Measurements from ENCODE around the gene BAAT. TPM values are rescaled to one million over a fixed set of nuclear protein-coding genes. Genes with fewer than 3 reads are reported as not detected.

The BAAT gene
- polyA plus RNA-seq, 1 experiment: not detected

- H3K4me3 ChIP-seq (ENCODE audit: low read depth, low read length): no peak overlapping the region
- no peak for DNase-seq (ENCODE audit: low read depth, low spot score)
- H3K27me3 ChIP-seq (ENCODE audit: control insufficient read depth, insufficient read depth, low read length): no peaks in the 10 kb centered on the region
- ChIA-PET POLR2A (no interaction called here), CTCF (no interaction called here)
- no peaks in the 10 kb centered on the region for H3K9me3 ChIP-seq (ENCODE audit: control insufficient read depth, insufficient read depth, low read length)
- no peak for TF ChIP-seq CTCF (IDR thresholded peaks at IDR 0.05; ENCODE audit: low read depth, low read length)
- no peak overlapping the region for H3K27ac ChIP-seq (ENCODE audit: low read depth, low read length)
Measured at GRCh38 chr9:101393135-101393534, 8.3 kb upstream of the BAAT start.

- H3K4me3 ChIP-seq (ENCODE audit: low read depth, low read length): no peak overlapping the region
- DNase-seq (ENCODE audit: low read depth, low spot score): no peak
- TF ChIP-seq CTCF (IDR thresholded peaks at IDR 0.05; ENCODE audit: low read depth, low read length): peak; percentile 48
- H3K27me3 ChIP-seq (ENCODE audit: control insufficient read depth, insufficient read depth, low read length): no peaks in the 10 kb centered on the region
- POLR2A ChIA-PET: interaction anchor here (1.7 kb wide), 1 partner anchor 10 kb away, joined by 5 read pairs; the partner anchor contains the start of genes MRPL50 and ZNF189
- CTCF ChIA-PET: interaction anchor here (0.6 to 2.9 kb wide), 16 partner anchors 7 to 1110 kb away, joined by 3 to 31 read pairs (median 4); partner anchors contain the start of genes MRPL50 and ZNF189
- H3K27ac ChIP-seq (ENCODE audit: low read depth, low read length): no peak overlapping the region
- peaks cover 2% of the 10 kb centered on the region; the same call in 1 of the 2 replicates for H3K9me3 ChIP-seq (ENCODE audit: control insufficient read depth, insufficient read depth, low read length)
Measured at GRCh38 chr9:101388507-101388993, 3.7 kb upstream of the BAAT start.

GRCh38 chr9:101387871-101388506 lies 3.2 kb upstream of the BAAT start:
- CTCF ChIA-PET: interaction anchor here (0.6 to 2.9 kb wide), 15 partner anchors 8 to 1110 kb away, joined by 3 to 31 read pairs (median 4); partner anchors contain the start of genes MRPL50 and ZNF189
- Histone ChIP-seq H3K27ac (ENCODE audit: low read depth, low read length) (no peak overlapping the region), H3K9me3 (ENCODE audit: control insufficient read depth, insufficient read depth, low read length) (peaks cover 2% of the 10 kb centered on the region; the same call in 1 of the 2 replicates), H3K27me3 (ENCODE audit: control insufficient read depth, insufficient read depth, low read length) (no peaks in the 10 kb centered on the region), H3K4me3 (ENCODE audit: low read depth, low read length) (no peak overlapping the region)
- POLR2A ChIA-PET: interaction anchor here (1.7 kb wide), 1 partner anchor 11 kb away, joined by 5 read pairs; the partner anchor contains the start of genes MRPL50 and ZNF189
- DNase-seq (ENCODE audit: low read depth, low spot score): no peak
- TF ChIP-seq CTCF (IDR thresholded peaks at IDR 0.05; ENCODE audit: low read depth, low read length): peak; percentile 68

GRCh38 chr9:101383361-101383760 lies 1.4 kb downstream of the BAAT start:
- Histone ChIP-seq H3K27me3 (ENCODE audit: control insufficient read depth, insufficient read depth, low read length) (no peaks in the 10 kb centered on the region), H3K9me3 (ENCODE audit: control insufficient read depth, insufficient read depth, low read length) (peaks cover 2% of the 10 kb centered on the region; the same call in 1 of the 2 replicates), H3K27ac (ENCODE audit: low read depth, low read length) (no peak overlapping the region), H3K4me3 (ENCODE audit: low read depth, low read length) (no peak overlapping the region)
- CTCF ChIA-PET: interaction anchor here (1.1 to 1.2 kb wide), 2 partner anchors 11 to 72 kb away, joined by 3 read pairs; no protein-coding TSS in a partner anchor
- no peak for TF ChIP-seq CTCF (IDR thresholded peaks at IDR 0.05; ENCODE audit: low read depth, low read length)
- no peak for DNase-seq (ENCODE audit: low read depth, low spot score)
- POLR2A ChIA-PET: no interaction called here

GRCh38 chr9:101381833-101382342 lies 2.9 kb downstream of the BAAT start:
- ChIA-PET CTCF (no interaction called here), POLR2A (no interaction called here)
- TF ChIP-seq CTCF (IDR thresholded peaks at IDR 0.05; ENCODE audit: low read depth, low read length): no peak

More at GRCh38 chr9:101381833-101382342, 2.9 kb downstream of the BAAT start:
- H3K27ac ChIP-seq (ENCODE audit: low read depth, low read length): no peak overlapping the region
- H3K4me3 ChIP-seq (ENCODE audit: low read depth, low read length): no peak overlapping the region
- H3K9me3 ChIP-seq (ENCODE audit: control insufficient read depth, insufficient read depth, low read length): peaks cover 2% of the 10 kb centered on the region; the same call in 1 of the 2 replicates
- H3K27me3 ChIP-seq (ENCODE audit: control insufficient read depth, insufficient read depth, low read length): no peaks in the 10 kb centered on the region
- DNase-seq (ENCODE audit: low read depth, low spot score): no peak

Data from AG04450 (cell line).